ENCODE data around the gene ACOX2. TPM values are rescaled to one million over a fixed set of nuclear protein-coding genes. Genes with fewer than 3 reads are reported as not detected.
A peak's percentile ranks its signal among the peaks of the same experiment; 100 is the strongest.
"Not testable (repeated sequence)": the region's sequence is repeated elsewhere in the genome, so short reads cannot be mapped to it uniquely, and the experiment has no call there.

Gene ACOX2
- total RNA-seq, 2 donors from 2014 or later, result 19.7 to 42.5 TPM

GRCh38 chr3:58529516-58530353 is 7.3 kb downstream of the ACOX2 start:
- Histone ChIP-seq H3K27ac (no peak overlapping the region), H3K36me3 (peaks cover 0 to 4% of the 10 kb centered on the region in 2 donors)
- intact Hi-C loops (cut with DNase I), result loop anchor here (5.0 kb wide), 2 partner anchors 37 to 107 kb away; partner anchors contain the start of gene KCTD6

GRCh38 chr3:58528629-58529028 is 8.4 kb downstream of the ACOX2 start:
- no peaks in the 10 kb centered on the region for H3K4me1 ChIP-seq (replicated peaks)
- 26% methylated on average over 6 of the region's 6 CpGs for WGBS
- no peaks in the 10 kb centered on the region for H3K27me3 ChIP-seq (replicated peaks; ENCODE audit: insufficient read depth)
- H3K4me3 ChIP-seq, result no peak overlapping the region
- intact Hi-C loops (cut with DNase I), result no loop called here
- H3K9me3 ChIP-seq, result no peaks in the 10 kb centered on the region
- DNase-seq (ENCODE audit: low spot score), result peak; percentile 67
- no peak overlapping the region for H3K27ac ChIP-seq
- no peak for TF ChIP-seq CTCF (IDR thresholded peaks at IDR 0.05)
- TF ChIP-seq POLR2AphosphoS5 (IDR thresholded peaks at IDR 0.05), result peak; percentile 18
- H3K36me3 ChIP-seq, result peaks cover 0 to 4% of the 10 kb centered on the region in 2 donors

More at GRCh38 chr3:58529516-58530353, 7.3 kb downstream of the ACOX2 start:
- Histone ChIP-seq H3K4me3 (no peak overlapping the region), H3K4me1 (replicated peaks) (no peaks in the 10 kb centered on the region), H3K27me3 (replicated peaks; ENCODE audit: insufficient read depth) (no peaks in the 10 kb centered on the region), H3K9me3 (no peaks in the 10 kb centered on the region)
- DNase-seq (ENCODE audit: low spot score), result no peak
- WGBS, result 71% methylated on average over 15 of the region's 15 CpGs
- TF ChIP-seq POLR2A (IDR thresholded peaks at IDR 0.05) (no peak), CTCF (IDR thresholded peaks at IDR 0.05) (no peak), POLR2AphosphoS5 (IDR thresholded peaks at IDR 0.05) (no peak)

GRCh38 chr3:58527440-58527839 is 9.6 kb downstream of the ACOX2 start:
- intact Hi-C loops (cut with DNase I), result not testable (repeated sequence)

GRCh38 chr3:58526515-58526957 is 10.5 kb downstream of the ACOX2 start:
- TF ChIP-seq POLR2A (IDR thresholded peaks at IDR 0.05), result no peak
- TF ChIP-seq POLR2AphosphoS5 (IDR thresholded peaks at IDR 0.05), result no peak
- TF ChIP-seq CTCF (IDR thresholded peaks at IDR 0.05), result no peak
- H3K27ac ChIP-seq, result no peak overlapping the region
- no peaks in the 10 kb centered on the region for H3K27me3 ChIP-seq (replicated peaks; ENCODE audit: insufficient read depth)
- no peaks in the 10 kb centered on the region for H3K4me1 ChIP-seq (replicated peaks)
- H3K36me3 ChIP-seq, result peaks cover 0 to 4% of the 10 kb centered on the region in 2 donors
- intact Hi-C loops (cut with DNase I), result no loop called here
- no peak for DNase-seq (ENCODE audit: low spot score)
- WGBS, result 80% methylated on average over 7 of the region's 7 CpGs
- H3K9me3 ChIP-seq, result no peaks in the 10 kb centered on the region
- no peak overlapping the region for H3K4me3 ChIP-seq

More at GRCh38 chr3:58527440-58527839, 9.6 kb downstream of the ACOX2 start:
- not testable (repeated sequence) for DNase-seq (ENCODE audit: low spot score); H3K9me3 ChIP-seq; H3K27me3 ChIP-seq (replicated peaks; ENCODE audit: insufficient read depth); H3K4me3 ChIP-seq; H3K36me3 ChIP-seq; H3K4me1 ChIP-seq (replicated peaks); H3K27ac ChIP-seq
- WGBS, result 89% methylated on average over 3 of the region's 3 CpGs

- WGBS, result 89% methylated on average over 11 of the region's 11 CpGs
- DNase-seq (ENCODE audit: low spot score), result no peak
- Histone ChIP-seq H3K36me3 (no peaks in the 10 kb centered on the region), H3K4me1 (replicated peaks) (no peaks in the 10 kb centered on the region), H3K4me3 (no peak overlapping the region), H3K27me3 (replicated peaks; ENCODE audit: insufficient read depth) (no peaks in the 10 kb centered on the region), H3K27ac (no peak overlapping the region), H3K9me3 (no peaks in the 10 kb centered on the region)
- intact Hi-C loops (cut with DNase I), result no loop called here
- no peak for TF ChIP-seq POLR2A (IDR thresholded peaks at IDR 0.05)
- no peak for TF ChIP-seq POLR2AphosphoS5 (IDR thresholded peaks at IDR 0.05)
- TF ChIP-seq CTCF (IDR thresholded peaks at IDR 0.05), result no peak
Measured at GRCh38 chr3:58524326-58524888, 12.6 kb downstream of the ACOX2 start.

Measured in prostate gland (tissue), 2 donors.